Measurements from ENCODE around the gene PVALEF. TPM values are rescaled to one million over a fixed set of nuclear protein-coding genes. Genes with fewer than 3 reads are reported as not detected.
A peak's percentile ranks its signal among the peaks of the same experiment; 100 is the strongest.

Gene PVALEF
- total RNA-seq, 3 donors from 2014 or later = not detected

DNA sequence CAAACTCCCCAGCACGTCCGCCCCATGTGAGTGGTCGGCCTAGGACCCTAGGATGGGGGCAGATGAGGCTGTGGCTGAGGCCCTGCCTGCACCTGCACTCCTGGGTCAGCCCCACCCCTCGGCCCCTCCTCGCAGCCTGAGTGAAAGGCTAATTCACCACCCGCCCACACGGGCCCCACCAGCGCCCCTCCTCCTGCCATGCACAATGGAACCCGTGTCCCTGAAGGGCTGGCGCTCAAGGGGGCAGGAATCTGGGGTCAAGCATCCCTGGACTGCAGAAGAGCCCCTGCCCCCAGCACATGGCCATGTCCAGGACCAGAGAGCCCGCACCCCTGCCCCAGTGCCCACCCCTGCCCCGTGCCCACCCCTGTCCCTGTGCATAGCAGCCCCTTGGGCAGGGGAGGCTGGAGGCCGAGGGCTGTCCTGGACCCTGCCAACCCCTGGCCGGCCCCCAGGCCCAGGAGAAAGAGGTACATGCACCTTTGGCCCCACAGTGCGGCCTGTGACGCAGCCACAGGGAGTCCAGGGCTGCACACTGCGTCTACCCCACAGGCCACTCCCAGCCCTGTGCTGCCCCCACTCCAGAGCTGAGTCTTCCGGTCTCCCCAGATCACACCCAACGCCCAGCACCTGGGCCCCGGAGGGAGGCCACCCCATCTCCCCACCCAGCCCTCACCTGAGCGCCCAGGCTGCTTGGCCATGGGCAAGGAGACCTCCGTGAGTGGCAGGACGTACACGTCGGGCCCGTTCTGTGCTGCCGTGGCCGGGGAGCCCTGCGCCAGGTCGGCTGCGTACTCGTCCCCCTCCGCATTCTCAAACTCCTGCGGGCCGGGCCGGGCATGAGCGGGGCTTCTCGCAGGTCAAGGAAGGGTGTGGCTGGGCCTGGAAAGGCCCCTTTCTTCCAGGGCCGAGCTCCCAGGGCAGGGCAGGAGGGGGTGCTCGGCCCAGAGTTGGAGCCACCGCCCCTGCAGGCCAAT, 34.6 kb upstream of the PVALEF start:
- peaks cover 7% of the 10 kb centered on the region for H3K4me1 ChIP-seq (ENCODE audit: low read depth)
- no peak overlapping the region for H3K4me3 ChIP-seq
- H3K9me3 ChIP-seq = no peaks in the 10 kb centered on the region
- peak; percentile 54 for ATAC-seq
- TF ChIP-seq, protein P1, sequence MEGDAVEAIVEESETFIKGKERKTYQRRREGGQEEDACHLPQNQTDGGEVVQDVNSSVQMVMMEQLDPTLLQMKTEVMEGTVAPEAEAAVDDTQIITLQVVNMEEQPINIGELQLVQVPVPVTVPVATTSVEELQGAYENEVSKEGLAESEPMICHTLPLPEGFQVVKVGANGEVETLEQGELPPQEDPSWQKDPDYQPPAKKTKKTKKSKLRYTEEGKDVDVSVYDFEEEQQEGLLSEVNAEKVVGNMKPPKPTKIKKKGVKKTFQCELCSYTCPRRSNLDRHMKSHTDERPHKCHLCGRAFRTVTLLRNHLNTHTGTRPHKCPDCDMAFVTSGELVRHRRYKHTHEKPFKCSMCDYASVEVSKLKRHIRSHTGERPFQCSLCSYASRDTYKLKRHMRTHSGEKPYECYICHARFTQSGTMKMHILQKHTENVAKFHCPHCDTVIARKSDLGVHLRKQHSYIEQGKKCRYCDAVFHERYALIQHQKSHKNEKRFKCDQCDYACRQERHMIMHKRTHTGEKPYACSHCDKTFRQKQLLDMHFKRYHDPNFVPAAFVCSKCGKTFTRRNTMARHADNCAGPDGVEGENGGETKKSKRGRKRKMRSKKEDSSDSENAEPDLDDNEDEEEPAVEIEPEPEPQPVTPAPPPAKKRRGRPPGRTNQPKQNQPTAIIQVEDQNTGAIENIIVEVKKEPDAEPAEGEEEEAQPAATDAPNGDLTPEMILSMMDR (IDR thresholded peaks at IDR 0.05) = no peak
- no peaks in the 10 kb centered on the region for H3K36me3 ChIP-seq (ENCODE audit: low read depth)
- DNase-seq = peak in 1 of 3 donors; percentile 29
- intact Hi-C loops (cut with DNase I, micrococcal nuclease) = no loop called here

DNA sequence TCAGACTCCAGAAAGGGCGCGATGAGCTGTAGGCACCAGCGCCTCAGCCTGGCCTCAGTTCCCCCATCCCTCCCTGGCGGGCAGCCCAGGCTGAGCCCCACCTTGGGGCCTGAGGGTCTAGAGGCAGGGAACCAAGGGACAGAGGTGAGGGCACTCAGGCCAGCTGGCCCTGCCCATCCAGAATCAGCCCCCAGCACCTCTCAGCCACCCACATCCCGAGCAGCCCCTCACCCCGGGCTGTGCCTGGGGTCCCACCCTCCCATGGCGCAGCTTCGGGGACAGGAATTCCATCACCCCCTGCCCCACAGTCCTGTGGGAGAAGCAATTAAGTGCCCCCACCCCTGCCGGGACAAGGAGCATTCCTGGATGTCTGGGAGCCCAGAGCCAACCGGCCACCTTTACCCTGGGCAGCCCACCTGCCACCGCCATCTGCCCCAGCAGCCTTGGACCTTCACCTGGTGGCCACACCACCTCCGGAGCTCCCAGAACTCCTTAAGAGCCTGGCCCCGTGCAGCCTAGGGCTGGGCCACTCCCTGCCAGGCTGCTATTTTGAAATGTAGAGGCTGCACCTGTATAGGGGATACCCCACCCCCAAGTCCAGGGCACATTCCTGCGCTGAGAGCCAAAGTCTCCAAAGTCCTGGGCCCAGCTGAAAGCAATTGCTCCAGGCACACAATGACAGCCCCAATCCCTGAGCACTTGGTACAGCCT, 33.7 kb upstream of the PVALEF start:
- H3K36me3 ChIP-seq (ENCODE audit: low read depth) = no peaks in the 10 kb centered on the region
- ATAC-seq = peak; percentile 84
- intact Hi-C loops (cut with DNase I, micrococcal nuclease) = no loop called here
- peaks cover 7% of the 10 kb centered on the region for H3K4me1 ChIP-seq (ENCODE audit: low read depth)
- H3K4me3 ChIP-seq = no peak overlapping the region
- peak; percentile 66 to 81 (median 81) for DNase-seq
- TF ChIP-seq, protein P1 (IDR thresholded peaks at IDR 0.05) = no peak
- H3K9me3 ChIP-seq = no peaks in the 10 kb centered on the region

DNA sequence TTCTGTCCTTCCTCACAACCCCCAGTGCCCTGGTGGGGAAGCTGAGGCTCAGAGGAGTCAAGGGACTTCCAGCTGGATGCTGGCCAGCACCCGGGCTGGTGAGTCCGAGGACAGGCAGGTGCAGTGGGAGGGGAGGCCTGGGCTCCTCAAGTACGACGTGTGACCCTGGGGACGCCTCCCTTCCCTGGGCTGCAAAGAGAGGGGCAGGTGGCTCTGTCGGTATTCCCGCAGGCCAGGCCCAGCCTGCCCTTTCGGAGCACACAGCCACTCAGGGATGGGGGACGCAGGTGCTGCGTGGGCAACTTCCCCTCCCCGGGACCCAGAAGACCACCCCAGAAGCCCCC, 33.1 kb upstream of the PVALEF start:
- H3K36me3 ChIP-seq (ENCODE audit: low read depth) = no peaks in the 10 kb centered on the region
- peak; percentile 28 for ATAC-seq
- H3K4me1 ChIP-seq (ENCODE audit: low read depth) = peaks cover 7% of the 10 kb centered on the region
- no peak for DNase-seq
- TF ChIP-seq, protein P1 (IDR thresholded peaks at IDR 0.05) = no peak
- intact Hi-C loops (cut with DNase I, micrococcal nuclease) = no loop called here
- H3K4me3 ChIP-seq = no peak overlapping the region
- no peaks in the 10 kb centered on the region for H3K9me3 ChIP-seq

DNA sequence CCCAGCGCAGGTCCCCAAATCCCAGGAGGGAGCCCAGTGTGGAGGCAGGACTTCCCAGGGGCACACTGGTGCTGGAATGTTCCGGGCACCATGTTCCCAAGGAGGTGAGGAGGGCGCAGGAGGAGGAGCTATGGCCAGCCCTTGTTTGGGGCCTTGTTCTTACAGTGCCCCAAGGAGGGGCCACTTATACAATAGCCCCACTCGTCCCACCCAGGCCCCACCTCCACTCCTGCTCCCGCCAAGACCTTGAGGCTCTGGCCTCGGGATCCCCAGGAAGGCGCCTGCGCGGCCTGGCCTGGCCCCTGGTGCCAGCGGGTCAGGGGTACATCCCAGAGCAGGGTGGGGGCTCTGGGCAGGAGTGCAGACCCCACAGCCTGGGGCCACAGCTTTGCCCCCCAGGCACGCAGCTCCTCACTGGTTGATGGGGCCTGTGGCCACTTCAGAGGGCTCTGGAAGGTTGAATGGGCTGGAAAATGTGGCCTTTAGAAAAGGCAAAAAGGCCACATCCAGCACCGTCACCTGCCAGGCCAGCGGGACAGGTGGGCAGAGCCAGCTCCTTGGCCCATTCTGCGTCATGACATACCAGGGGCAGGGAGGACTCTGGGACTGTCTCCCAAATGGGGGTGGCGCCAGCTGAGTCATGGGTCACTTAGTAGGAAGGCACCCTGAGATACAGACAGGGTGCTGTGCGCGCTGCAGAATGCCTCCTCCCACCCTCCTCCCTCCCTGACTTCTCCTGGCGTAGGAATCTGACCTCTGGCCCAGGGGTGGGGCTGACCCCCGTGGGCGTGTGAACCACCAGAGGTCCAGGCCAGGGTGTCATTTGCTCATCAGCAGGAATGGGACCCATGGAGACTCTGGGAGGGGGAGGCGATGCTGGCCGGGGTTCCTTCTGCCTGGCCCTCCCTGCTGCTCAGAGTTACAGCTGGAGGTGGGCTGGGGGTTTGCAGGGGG, 32.3 kb upstream of the PVALEF start:
- intact Hi-C loops (cut with DNase I, micrococcal nuclease) = no loop called here
- Histone ChIP-seq H3K4me3 (no peak overlapping the region), H3K4me1 (ENCODE audit: low read depth) (peaks cover 7% of the 10 kb centered on the region), H3K36me3 (ENCODE audit: low read depth) (no peaks in the 10 kb centered on the region), H3K9me3 (no peaks in the 10 kb centered on the region)
- DNase-seq (no peak), ATAC-seq (no peak)
- TF ChIP-seq, protein P1 (IDR thresholded peaks at IDR 0.05) = no peak
